Glutamatergic neuron (in vitro differentiated cells): ENCODE data around the gene CDADC1. TPM values are rescaled to one million over a fixed set of nuclear protein-coding genes. Genes with fewer than 3 reads are reported as not detected.

ENCODE experiments used
- DNase-seq: peaks from one replicate; pipeline ENCODE4 v3.0.0; 2022
- H3K27ac Mint-ChIP-seq: one replicate; pipeline ENCODE4 v1.8.0; 2020; ENCODE audit warnings: mild to moderate bottlenecking, mixed read lengths, inconsistent platforms; ENCODE audit not compliant: unreplicated experiment
- H3K27me3 Mint-ChIP-seq: one replicate; pipeline ENCODE4 v1.8.0; 2020; ENCODE audit warnings: mild to moderate bottlenecking, moderate library complexity, mixed read lengths, inconsistent platforms; ENCODE audit not compliant: unreplicated experiment
- H3K36me3 Mint-ChIP-seq: one replicate; pipeline ENCODE4 v1.8.0; 2020; ENCODE audit warnings: mild to moderate bottlenecking, mixed read lengths, inconsistent platforms; ENCODE audit not compliant: unreplicated experiment
- H3K4me1 Mint-ChIP-seq: one replicate; pipeline ENCODE4 v1.8.0; 2020; ENCODE audit warnings: mild to moderate bottlenecking, low read depth, mixed read lengths, inconsistent platforms; ENCODE audit not compliant: unreplicated experiment
- H3K4me3 Mint-ChIP-seq: one replicate; pipeline ENCODE4 v1.8.0; 2020; ENCODE audit warnings: mild to moderate bottlenecking, mixed read lengths, inconsistent platforms; ENCODE audit not compliant: unreplicated experiment
- H3K9me3 Mint-ChIP-seq: one replicate; pipeline ENCODE4 v1.8.0; 2020; ENCODE audit warnings: mild to moderate bottlenecking, moderate library complexity, mixed read lengths, inconsistent platforms; ENCODE audit not compliant: unreplicated experiment
- total RNA-seq: library from RNA; stranded (reverse); fragmentation: NEBNext Ultra II Directional; extraction: Animal tissue kit (Norgen Biotek cat#: 25700); gene quantifications from one replicate; pipeline ENCODE4 v1.2.1, GENCODE V29; 2021; ENCODE audit not compliant: unreplicated experiment
- TF ChIP-seq, protein P1 (sequence below): fragments of 200-600 bp; sonication (generic); IDR thresholded peaks from one replicate; pipeline ENCODE4 v1.5.0; 2021; ENCODE audit not compliant: partially characterized antibody, unreplicated experiment

Gene CDADC1
- total RNA-seq, 1 donor from 2014 or later, result 4.3 TPM

- no peak for DNase-seq
- peaks cover 2% of the 10 kb centered on the region for H3K27me3 Mint-ChIP-seq
- no peak overlapping the region for H3K4me3 Mint-ChIP-seq
- no peak overlapping the region for H3K27ac Mint-ChIP-seq
- TF ChIP-seq, protein P1, sequence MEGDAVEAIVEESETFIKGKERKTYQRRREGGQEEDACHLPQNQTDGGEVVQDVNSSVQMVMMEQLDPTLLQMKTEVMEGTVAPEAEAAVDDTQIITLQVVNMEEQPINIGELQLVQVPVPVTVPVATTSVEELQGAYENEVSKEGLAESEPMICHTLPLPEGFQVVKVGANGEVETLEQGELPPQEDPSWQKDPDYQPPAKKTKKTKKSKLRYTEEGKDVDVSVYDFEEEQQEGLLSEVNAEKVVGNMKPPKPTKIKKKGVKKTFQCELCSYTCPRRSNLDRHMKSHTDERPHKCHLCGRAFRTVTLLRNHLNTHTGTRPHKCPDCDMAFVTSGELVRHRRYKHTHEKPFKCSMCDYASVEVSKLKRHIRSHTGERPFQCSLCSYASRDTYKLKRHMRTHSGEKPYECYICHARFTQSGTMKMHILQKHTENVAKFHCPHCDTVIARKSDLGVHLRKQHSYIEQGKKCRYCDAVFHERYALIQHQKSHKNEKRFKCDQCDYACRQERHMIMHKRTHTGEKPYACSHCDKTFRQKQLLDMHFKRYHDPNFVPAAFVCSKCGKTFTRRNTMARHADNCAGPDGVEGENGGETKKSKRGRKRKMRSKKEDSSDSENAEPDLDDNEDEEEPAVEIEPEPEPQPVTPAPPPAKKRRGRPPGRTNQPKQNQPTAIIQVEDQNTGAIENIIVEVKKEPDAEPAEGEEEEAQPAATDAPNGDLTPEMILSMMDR, result no peak
- no peaks in the 10 kb centered on the region for H3K9me3 Mint-ChIP-seq
- peaks cover 7% of the 10 kb centered on the region for H3K36me3 Mint-ChIP-seq
- H3K4me1 Mint-ChIP-seq, result no peaks in the 10 kb centered on the region
Observed at GRCh38 chr13:49329831-49330545, 82.3 kb downstream of the CDADC1 start.

- peaks cover 2% of the 10 kb centered on the region for H3K27me3 Mint-ChIP-seq
- no peak for DNase-seq
- H3K27ac Mint-ChIP-seq, result no peak overlapping the region
- TF ChIP-seq, protein P1, result no peak
- no peaks in the 10 kb centered on the region for H3K4me1 Mint-ChIP-seq
- H3K9me3 Mint-ChIP-seq, result no peaks in the 10 kb centered on the region
- H3K4me3 Mint-ChIP-seq, result no peak overlapping the region
- peaks cover 7% of the 10 kb centered on the region for H3K36me3 Mint-ChIP-seq
Observed at GRCh38 chr13:49330546-49330864, 82.8 kb downstream of the CDADC1 start.

DNA sequence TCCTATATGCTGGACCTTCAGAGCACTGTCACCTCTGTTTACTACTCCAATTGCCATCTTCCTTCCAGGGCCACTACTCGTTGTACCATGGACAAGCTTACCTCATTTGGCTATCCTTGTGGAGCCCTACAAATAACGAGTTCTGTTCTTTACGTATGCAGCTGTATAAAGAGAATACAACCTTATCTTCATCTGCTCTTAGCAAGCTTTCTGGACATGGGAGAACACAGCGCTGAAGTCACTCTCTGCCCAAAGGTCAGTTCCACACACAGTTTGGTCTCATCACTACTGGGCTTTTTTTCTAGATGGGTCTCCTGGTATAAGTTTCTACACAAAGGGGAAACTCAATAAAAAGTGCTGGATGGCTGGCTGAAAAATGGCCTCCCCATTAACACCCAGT is 88.9 kb downstream of the CDADC1 start:
- Mint-ChIP-seq H3K27ac (no peak overlapping the region), H3K4me1 (no peaks in the 10 kb centered on the region), H3K4me3 (no peak overlapping the region), H3K27me3 (peaks cover 6% of the 10 kb centered on the region), H3K9me3 (no peaks in the 10 kb centered on the region), H3K36me3 (peaks cover 7% of the 10 kb centered on the region)
- TF ChIP-seq, protein P1, result no peak
- no peak for DNase-seq

DNA sequence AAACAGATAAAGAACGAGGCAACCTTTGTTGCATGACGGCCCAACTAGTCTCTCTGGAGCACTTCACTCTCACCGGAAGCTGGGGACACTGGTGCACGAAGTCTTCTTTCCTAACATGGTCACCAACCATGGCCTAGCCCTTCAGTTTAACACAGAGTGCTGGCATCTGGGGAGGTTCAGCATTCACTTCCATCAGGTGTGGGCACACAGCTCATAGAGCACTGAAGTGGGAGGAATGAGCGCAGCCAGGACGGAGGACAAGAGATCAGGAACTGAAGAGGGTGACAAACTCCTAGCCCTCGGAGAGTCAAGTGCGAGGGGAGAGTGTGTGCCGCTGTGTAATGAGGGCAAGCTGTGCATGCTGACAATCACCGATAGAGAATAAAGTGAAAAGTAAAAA is 92.4 kb downstream of the CDADC1 start:
- Mint-ChIP-seq H3K4me3 (no peak overlapping the region), H3K27ac (no peak overlapping the region), H3K9me3 (no peaks in the 10 kb centered on the region), H3K27me3 (peaks cover 7% of the 10 kb centered on the region), H3K4me1 (no peaks in the 10 kb centered on the region), H3K36me3 (no peaks in the 10 kb centered on the region)
- DNase-seq, result no peak
- TF ChIP-seq, protein P1, result no peak

GRCh38 chr13:49341517-49341916 is 93.8 kb downstream of the CDADC1 start:
- H3K9me3 Mint-ChIP-seq, result no peaks in the 10 kb centered on the region
- H3K27ac Mint-ChIP-seq, result no peak overlapping the region

More at GRCh38 chr13:49341517-49341916, 93.8 kb downstream of the CDADC1 start:
- TF ChIP-seq, protein P1, result no peak
- no peaks in the 10 kb centered on the region for H3K36me3 Mint-ChIP-seq
- H3K4me3 Mint-ChIP-seq, result no peak overlapping the region
- peaks cover 7% of the 10 kb centered on the region for H3K27me3 Mint-ChIP-seq
- peaks cover under 1% of the 10 kb centered on the region for H3K4me1 Mint-ChIP-seq
- no peak for DNase-seq
